ENCODE measurements around the gene PTPRJ. TPM values are rescaled to one million over a fixed set of nuclear protein-coding genes. Genes with fewer than 3 reads are reported as not detected.

PTPRJ gene
- total and polyA plus RNA-seq, 2 donors (not counting 1 experiment from before 2014, with no cell fraction given) = 5.3 to 5.8 TPM

DNA sequence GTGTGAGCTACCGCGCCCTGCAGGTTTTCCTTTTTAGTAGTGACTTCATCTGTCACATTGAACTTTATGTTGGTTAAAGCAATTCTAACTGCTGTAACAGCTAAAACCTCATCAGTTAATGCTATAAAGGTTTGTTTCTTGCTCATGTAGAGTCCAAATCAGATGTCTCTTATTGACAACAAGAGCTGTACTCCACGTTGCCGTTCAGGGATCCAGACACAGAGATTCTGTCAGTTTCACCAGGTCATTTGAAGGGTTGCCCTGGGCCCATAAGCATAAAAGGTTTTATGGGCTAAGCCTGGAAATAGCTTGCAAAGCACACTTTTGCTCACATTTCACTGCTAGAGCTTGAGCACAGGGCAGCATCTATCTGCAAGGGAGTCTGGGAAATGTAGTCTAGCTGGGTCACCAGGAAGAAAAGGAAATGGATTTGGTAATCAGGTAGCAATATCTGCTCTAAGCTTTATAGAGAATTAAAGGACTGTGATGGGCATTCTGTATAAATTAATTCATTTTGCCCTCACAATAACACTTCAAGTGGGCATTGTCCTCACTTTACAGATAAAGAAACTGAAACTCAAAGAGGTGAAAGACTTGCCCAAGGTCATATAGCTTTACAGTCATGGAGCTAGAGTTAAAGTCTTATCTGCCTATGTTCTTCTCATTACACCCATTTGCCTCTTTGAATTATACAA is 25.2 kb upstream of the PTPRJ start:
- Histone ChIP-seq H3K4me1 (ENCODE audit: control insufficient read depth, extremely low read depth, insufficient read depth, low read length) (no peaks in the 10 kb centered on the region), H3K27me3 (ENCODE audit: control insufficient read depth, insufficient read depth, low read length) (no peaks in the 10 kb centered on the region), H3K36me3 (ENCODE audit: control insufficient read depth, insufficient read depth, low read length) (no peaks in the 10 kb centered on the region), H3K9ac (ENCODE audit: insufficient read depth, low read length) (no peak overlapping the region), H3K79me2 (ENCODE audit: control insufficient read depth, insufficient read depth, low read length) (no peaks in the 10 kb centered on the region), H3K4me2 (ENCODE audit: extremely low read depth, insufficient read depth, low read length) (no peak overlapping the region), H3K9me3 (ENCODE audit: control insufficient read depth, insufficient read depth, low read depth, low read length) (no peaks in the 10 kb centered on the region), H4K20me1 (ENCODE audit: control insufficient read depth, extremely low read depth, insufficient read depth, low read length) (no peaks in the 10 kb centered on the region), H3K27ac (ENCODE audit: insufficient read depth, low read length) (no peak overlapping the region), H2AFZ (ENCODE audit: low read length) (no peak overlapping the region), H3K4me3 (replicated peaks in 1 of 4; ENCODE audit: control extremely low read depth in 1 of 4, insufficient read depth in 1 of 4, low read depth in 3 of 4, low read length in 4 of 4) (no peak overlapping the region)
- DNase-seq (ENCODE audit: low read depth in 2 of 2) = no peak
- TF ChIP-seq EZH2 (IDR thresholded peaks at IDR 0.05; ENCODE audit: low read length, missing control alignments) = no peak
- TF ChIP-seq, protein P1, sequence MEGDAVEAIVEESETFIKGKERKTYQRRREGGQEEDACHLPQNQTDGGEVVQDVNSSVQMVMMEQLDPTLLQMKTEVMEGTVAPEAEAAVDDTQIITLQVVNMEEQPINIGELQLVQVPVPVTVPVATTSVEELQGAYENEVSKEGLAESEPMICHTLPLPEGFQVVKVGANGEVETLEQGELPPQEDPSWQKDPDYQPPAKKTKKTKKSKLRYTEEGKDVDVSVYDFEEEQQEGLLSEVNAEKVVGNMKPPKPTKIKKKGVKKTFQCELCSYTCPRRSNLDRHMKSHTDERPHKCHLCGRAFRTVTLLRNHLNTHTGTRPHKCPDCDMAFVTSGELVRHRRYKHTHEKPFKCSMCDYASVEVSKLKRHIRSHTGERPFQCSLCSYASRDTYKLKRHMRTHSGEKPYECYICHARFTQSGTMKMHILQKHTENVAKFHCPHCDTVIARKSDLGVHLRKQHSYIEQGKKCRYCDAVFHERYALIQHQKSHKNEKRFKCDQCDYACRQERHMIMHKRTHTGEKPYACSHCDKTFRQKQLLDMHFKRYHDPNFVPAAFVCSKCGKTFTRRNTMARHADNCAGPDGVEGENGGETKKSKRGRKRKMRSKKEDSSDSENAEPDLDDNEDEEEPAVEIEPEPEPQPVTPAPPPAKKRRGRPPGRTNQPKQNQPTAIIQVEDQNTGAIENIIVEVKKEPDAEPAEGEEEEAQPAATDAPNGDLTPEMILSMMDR (conservative IDR thresholded peaks at IDR 0.05 in 1 of 2, IDR thresholded peaks at IDR 0.05 in 1 of 2; ENCODE audit: low read depth in 1 of 2, low read length in 2 of 2) = no peak

DNA sequence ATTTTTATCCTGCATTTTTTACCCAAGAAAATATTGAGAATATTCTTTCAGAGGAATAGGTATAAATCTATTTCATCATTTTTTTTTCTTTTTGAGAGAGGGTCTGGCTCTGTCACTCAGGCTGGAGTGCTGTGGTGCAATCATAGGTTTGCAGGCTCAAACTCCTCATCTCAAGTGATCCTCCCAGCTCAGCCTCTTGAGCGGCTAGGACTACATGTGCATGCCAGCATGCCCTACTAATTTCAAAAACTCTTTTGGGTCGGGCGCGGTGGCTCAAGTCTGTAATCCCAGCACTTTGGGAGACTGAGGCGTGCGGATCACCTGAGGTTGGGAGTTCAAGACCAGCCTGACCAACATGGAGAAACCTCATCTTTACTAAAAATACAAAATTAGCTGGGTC is 20.3 kb upstream of the PTPRJ start:
- TF ChIP-seq, protein P1 (conservative IDR thresholded peaks at IDR 0.05 in 1 of 2, IDR thresholded peaks at IDR 0.05 in 1 of 2; ENCODE audit: low read depth in 1 of 2, low read length in 2 of 2) = no peak
- TF ChIP-seq EZH2 (IDR thresholded peaks at IDR 0.05; ENCODE audit: low read length, missing control alignments) = no peak
- Histone ChIP-seq H3K27me3 (ENCODE audit: control insufficient read depth, insufficient read depth, low read length) (no peaks in the 10 kb centered on the region), H3K4me1 (ENCODE audit: control insufficient read depth, extremely low read depth, insufficient read depth, low read length) (no peaks in the 10 kb centered on the region), H3K9ac (ENCODE audit: insufficient read depth, low read length) (no peak overlapping the region), H3K27ac (ENCODE audit: insufficient read depth, low read length) (no peak overlapping the region), H3K79me2 (ENCODE audit: control insufficient read depth, insufficient read depth, low read length) (no peaks in the 10 kb centered on the region), H3K4me3 (replicated peaks in 1 of 4; ENCODE audit: control extremely low read depth in 1 of 4, insufficient read depth in 1 of 4, low read depth in 3 of 4, low read length in 4 of 4) (no peak overlapping the region), H3K36me3 (ENCODE audit: control insufficient read depth, insufficient read depth, low read length) (no peaks in the 10 kb centered on the region), H4K20me1 (ENCODE audit: control insufficient read depth, extremely low read depth, insufficient read depth, low read length) (no peaks in the 10 kb centered on the region), H3K4me2 (ENCODE audit: extremely low read depth, insufficient read depth, low read length) (no peak overlapping the region), H2AFZ (ENCODE audit: low read length) (no peak overlapping the region), H3K9me3 (ENCODE audit: control insufficient read depth, insufficient read depth, low read depth, low read length) (no peaks in the 10 kb centered on the region)
- DNase-seq (ENCODE audit: low read depth in 2 of 2) = no peak

DNA sequence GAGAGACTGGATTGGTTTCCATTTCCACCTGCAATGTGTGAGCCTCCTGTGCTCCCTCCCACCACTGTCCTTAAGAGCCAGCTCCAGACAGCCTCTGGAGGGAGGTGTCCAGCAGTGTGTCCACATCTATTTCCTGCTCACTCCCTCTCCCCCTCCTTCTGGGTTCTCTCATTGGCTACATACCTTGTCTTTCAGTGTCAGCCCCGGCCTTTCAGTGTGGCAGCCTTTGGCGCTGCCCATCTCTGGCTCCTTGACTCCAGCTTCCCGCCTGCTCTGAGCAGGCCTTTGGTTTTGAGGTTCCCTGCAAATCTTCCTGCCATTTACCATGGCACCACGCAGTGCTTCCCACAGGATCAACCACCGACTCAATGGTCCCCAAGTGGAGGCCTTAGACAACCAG is 19.0 kb upstream of the PTPRJ start:
- DNase-seq (ENCODE audit: low read depth in 2 of 2) = no peak
- Histone ChIP-seq H2AFZ (ENCODE audit: low read length) (no peak overlapping the region), H4K20me1 (ENCODE audit: control insufficient read depth, extremely low read depth, insufficient read depth, low read length) (no peaks in the 10 kb centered on the region), H3K27ac (ENCODE audit: insufficient read depth, low read length) (no peak overlapping the region), H3K79me2 (ENCODE audit: control insufficient read depth, insufficient read depth, low read length) (no peaks in the 10 kb centered on the region), H3K9me3 (ENCODE audit: control insufficient read depth, insufficient read depth, low read depth, low read length) (no peaks in the 10 kb centered on the region), H3K4me1 (ENCODE audit: control insufficient read depth, extremely low read depth, insufficient read depth, low read length) (no peaks in the 10 kb centered on the region), H3K27me3 (ENCODE audit: control insufficient read depth, insufficient read depth, low read length) (no peaks in the 10 kb centered on the region), H3K9ac (ENCODE audit: insufficient read depth, low read length) (no peak overlapping the region), H3K36me3 (ENCODE audit: control insufficient read depth, insufficient read depth, low read length) (no peaks in the 10 kb centered on the region), H3K4me3 (replicated peaks in 1 of 4; ENCODE audit: control extremely low read depth in 1 of 4, insufficient read depth in 1 of 4, low read depth in 3 of 4, low read length in 4 of 4) (no peak overlapping the region), H3K4me2 (ENCODE audit: extremely low read depth, insufficient read depth, low read length) (no peak overlapping the region)
- no peak for TF ChIP-seq EZH2 (IDR thresholded peaks at IDR 0.05; ENCODE audit: low read length, missing control alignments)
- TF ChIP-seq, protein P1 (conservative IDR thresholded peaks at IDR 0.05 in 1 of 2, IDR thresholded peaks at IDR 0.05 in 1 of 2; ENCODE audit: low read depth in 1 of 2, low read length in 2 of 2) = no peak
